Prostate gland (tissue), 2 donors: ENCODE results near the gene SEC14L2.

Experiments
- POLR2A ChIP-seq: fragments of 450-650 bp; IDR thresholded peaks from one replicate; pipeline ENCODE4 v1.6.1; 2016; ENCODE audit warnings: antibody characterized with exemption, mild to moderate bottlenecking
- TF ChIP-seq, protein P1 (sequence below), 4 experiments: fragments of 200-600 bp in 2 of 4; fragments of 450-650 bp in 2 of 4; sonication (generic) in 2 of 4; IDR thresholded peaks; 1 replicate in 3 of 4; 2 replicates in 1 of 4; pipeline ENCODE4 v1.5.1; 2016 to 2019; ENCODE audit warnings: antibody characterized with exemption in 4 of 4, mild to moderate bottlenecking in 2 of 4, moderate library complexity in 2 of 4

DNA sequence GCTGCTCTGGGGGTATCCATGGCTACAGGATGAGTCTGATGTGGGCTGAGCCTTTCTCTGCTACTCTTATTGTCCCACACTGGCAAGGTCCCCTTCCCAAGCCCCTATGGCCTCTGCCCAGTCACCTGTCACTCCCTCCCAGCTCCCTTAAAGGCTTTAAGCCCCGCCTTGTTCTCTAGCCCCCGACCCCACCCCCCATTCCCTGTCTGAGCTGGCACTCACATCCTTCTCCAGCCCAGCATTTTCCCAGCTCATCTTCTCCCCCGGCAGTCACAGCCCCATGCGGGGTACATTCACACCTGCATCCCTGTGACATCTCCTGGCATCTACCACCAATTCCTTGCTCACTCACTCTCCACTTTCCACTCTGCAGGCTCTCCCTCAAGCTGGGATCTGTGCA, 33.1 kb downstream of the SEC14L2 start:
- TF ChIP-seq, protein P1, sequence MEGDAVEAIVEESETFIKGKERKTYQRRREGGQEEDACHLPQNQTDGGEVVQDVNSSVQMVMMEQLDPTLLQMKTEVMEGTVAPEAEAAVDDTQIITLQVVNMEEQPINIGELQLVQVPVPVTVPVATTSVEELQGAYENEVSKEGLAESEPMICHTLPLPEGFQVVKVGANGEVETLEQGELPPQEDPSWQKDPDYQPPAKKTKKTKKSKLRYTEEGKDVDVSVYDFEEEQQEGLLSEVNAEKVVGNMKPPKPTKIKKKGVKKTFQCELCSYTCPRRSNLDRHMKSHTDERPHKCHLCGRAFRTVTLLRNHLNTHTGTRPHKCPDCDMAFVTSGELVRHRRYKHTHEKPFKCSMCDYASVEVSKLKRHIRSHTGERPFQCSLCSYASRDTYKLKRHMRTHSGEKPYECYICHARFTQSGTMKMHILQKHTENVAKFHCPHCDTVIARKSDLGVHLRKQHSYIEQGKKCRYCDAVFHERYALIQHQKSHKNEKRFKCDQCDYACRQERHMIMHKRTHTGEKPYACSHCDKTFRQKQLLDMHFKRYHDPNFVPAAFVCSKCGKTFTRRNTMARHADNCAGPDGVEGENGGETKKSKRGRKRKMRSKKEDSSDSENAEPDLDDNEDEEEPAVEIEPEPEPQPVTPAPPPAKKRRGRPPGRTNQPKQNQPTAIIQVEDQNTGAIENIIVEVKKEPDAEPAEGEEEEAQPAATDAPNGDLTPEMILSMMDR (IDR thresholded peaks at IDR 0.05): no peak
- TF ChIP-seq POLR2A: no peak
